Esophagus squamous epithelium (tissue), 4 donors: ENCODE results near the gene CCDC141.

Source experiments
- POLR2A ChIP-seq, 4 donors: fragments of 450-650 bp; IDR thresholded peaks; one replicate each; pipeline ENCODE4 v1.6.1; 2017; ENCODE audit warnings: antibody characterized with exemption in 4 of 4, mild to moderate bottlenecking in 4 of 4, moderate library complexity in 3 of 4
- TF ChIP-seq, protein P1 (sequence below), 6 experiments: fragments of 450-650 bp in 4 of 6; fragments of 200-600 bp in 2 of 6; sonication (generic) in 2 of 6; IDR thresholded peaks; one replicate each; pipeline ENCODE4 v1.5.1; 2016 to 2019; ENCODE audit warnings: antibody characterized with exemption in 6 of 6, mild to moderate bottlenecking in 4 of 6, moderate library complexity in 4 of 6

GRCh38 chr2:179097131-179097530 is 47.2 kb upstream of the CCDC141 start:
- TF ChIP-seq, protein P1, sequence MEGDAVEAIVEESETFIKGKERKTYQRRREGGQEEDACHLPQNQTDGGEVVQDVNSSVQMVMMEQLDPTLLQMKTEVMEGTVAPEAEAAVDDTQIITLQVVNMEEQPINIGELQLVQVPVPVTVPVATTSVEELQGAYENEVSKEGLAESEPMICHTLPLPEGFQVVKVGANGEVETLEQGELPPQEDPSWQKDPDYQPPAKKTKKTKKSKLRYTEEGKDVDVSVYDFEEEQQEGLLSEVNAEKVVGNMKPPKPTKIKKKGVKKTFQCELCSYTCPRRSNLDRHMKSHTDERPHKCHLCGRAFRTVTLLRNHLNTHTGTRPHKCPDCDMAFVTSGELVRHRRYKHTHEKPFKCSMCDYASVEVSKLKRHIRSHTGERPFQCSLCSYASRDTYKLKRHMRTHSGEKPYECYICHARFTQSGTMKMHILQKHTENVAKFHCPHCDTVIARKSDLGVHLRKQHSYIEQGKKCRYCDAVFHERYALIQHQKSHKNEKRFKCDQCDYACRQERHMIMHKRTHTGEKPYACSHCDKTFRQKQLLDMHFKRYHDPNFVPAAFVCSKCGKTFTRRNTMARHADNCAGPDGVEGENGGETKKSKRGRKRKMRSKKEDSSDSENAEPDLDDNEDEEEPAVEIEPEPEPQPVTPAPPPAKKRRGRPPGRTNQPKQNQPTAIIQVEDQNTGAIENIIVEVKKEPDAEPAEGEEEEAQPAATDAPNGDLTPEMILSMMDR (IDR thresholded peaks at IDR 0.05), result no peak
- TF ChIP-seq POLR2A (IDR thresholded peaks at IDR 0.05), result no peak
